Epidermal melanocyte (primary cell): ENCODE measurements around the gene FTSJ3.

ENCODE experiments used
- DNase-seq: peaks from one replicate; pipeline ENCODE4 v3.0.0; 2011; ENCODE audit warnings: low spot score; ENCODE audit not compliant: insufficient read length

Gene FTSJ3

GRCh38 chr17:63792055-63792729, 35.3 kb downstream of the FTSJ3 start:
- DNase-seq: no peak

GRCh38 chr17:63790057-63790456, 37.4 kb downstream of the FTSJ3 start:
- no peak for DNase-seq

- DNase-seq: no peak
These were observed 40.3 kb downstream of the FTSJ3 start for GRCh38 chr17:63786971-63787711.

- no peak for DNase-seq
These were observed 41.3 kb downstream of the FTSJ3 start for GRCh38 chr17:63786117-63786516.

- DNase-seq: no peak
These were observed 41.9 kb downstream of the FTSJ3 start for GRCh38 chr17:63785556-63785955.

GRCh38 chr17:63783522-63783921, 43.9 kb downstream of the FTSJ3 start:
- no peak for DNase-seq

GRCh38 chr17:63780928-63781327, 46.5 kb downstream of the FTSJ3 start:
- DNase-seq: no peak

GRCh38 chr17:63780507-63780906, 47.0 kb downstream of the FTSJ3 start:
- no peak for DNase-seq

GRCh38 chr17:63775420-63775819, 52.0 kb downstream of the FTSJ3 start:
- no peak for DNase-seq

GRCh38 chr17:63774969-63775265, 52.5 kb downstream of the FTSJ3 start:
- no peak for DNase-seq

GRCh38 chr17:63774141-63774968, 53.1 kb downstream of the FTSJ3 start, which contains the start of gene DDX42:
Gene DDX42, plus strand, starts transcription at chr17:63774170. Its CDS starts 12,880 bp downstream, at chr17:63787050.
- DNase-seq: no peak

GRCh38 chr17:63773272-63774140, 54.0 kb downstream of the FTSJ3 start, which contains the start of gene CCDC47:
Gene CCDC47, minus strand, starts transcription at chr17:63773597. Its CDS starts 7,422 bp downstream, at chr17:63766175.
- peak; percentile 99 for DNase-seq

- no peak for DNase-seq
These were observed 54.6 kb downstream of the FTSJ3 start for GRCh38 chr17:63772801-63773271.
